ENCODE measurements around the gene GNLY. TPM values are rescaled to one million over a fixed set of nuclear protein-coding genes. Genes with fewer than 3 reads are reported as not detected.
A peak's percentile ranks its signal among the peaks of the same experiment; 100 is the strongest.

The GNLY gene
- total RNA-seq, 4 donors from 2014 or later, result 1.7 to 15.3 (median 10.5) TPM; not detected in 1

DNA sequence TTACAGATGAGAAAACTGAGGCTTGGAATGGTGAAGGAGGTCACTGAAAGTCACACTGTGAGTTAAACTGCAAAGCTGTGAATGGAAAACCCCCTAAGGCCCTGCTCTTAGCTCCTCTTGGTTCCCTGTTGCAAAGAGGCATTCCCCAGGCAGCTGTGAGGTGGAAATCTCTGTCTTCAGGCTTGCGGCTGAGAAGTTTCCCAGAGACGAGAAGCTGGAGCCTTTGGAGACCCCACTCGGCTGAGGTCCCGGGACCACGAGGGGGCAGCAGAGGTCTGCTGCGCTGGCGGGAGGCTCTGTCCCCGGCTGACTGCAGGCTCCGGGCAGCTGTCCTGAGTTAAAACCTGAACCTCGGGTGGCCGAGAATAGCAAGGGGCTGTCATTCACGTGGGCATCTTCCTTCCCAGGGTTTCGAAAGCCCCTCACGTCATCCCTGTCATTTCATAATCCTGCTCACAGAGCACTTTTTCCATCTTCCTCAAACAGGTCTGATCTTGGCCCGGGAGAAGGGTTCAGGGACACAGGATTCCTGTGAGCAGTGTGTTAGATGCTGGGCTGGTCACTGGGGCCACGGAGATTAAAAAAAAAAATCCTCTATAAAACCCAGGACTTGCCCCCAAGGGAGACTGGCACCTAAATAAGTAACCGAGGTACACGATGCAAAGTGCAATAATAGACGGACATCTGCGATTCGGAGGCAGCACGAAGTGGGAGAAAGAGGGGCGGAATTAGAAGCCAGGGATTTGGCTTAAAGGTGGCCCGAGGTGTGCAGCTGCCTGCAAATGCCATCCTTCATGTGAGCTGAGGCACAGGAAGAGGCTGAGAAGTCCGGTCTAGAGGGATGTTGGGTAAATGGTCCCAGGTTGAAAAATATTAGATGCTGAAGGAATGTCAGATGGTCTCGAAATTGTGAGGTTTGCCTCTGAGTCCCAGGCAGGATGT lies 35.0 kb downstream of the GNLY start:
- Histone ChIP-seq H3K27me3 (no peaks in the 10 kb centered on the region), H3K9me3 (no peaks in the 10 kb centered on the region), H3K36me3 (no peaks in the 10 kb centered on the region), H3K27ac (peak overlapping the region in 1 of 4 donors; percentile 14), H3K4me3 (no peak overlapping the region), H3K4me1 (peaks cover 0 to 6% (median 3%) of the 10 kb centered on the region in 4 donors)
- TF ChIP-seq, protein P1, sequence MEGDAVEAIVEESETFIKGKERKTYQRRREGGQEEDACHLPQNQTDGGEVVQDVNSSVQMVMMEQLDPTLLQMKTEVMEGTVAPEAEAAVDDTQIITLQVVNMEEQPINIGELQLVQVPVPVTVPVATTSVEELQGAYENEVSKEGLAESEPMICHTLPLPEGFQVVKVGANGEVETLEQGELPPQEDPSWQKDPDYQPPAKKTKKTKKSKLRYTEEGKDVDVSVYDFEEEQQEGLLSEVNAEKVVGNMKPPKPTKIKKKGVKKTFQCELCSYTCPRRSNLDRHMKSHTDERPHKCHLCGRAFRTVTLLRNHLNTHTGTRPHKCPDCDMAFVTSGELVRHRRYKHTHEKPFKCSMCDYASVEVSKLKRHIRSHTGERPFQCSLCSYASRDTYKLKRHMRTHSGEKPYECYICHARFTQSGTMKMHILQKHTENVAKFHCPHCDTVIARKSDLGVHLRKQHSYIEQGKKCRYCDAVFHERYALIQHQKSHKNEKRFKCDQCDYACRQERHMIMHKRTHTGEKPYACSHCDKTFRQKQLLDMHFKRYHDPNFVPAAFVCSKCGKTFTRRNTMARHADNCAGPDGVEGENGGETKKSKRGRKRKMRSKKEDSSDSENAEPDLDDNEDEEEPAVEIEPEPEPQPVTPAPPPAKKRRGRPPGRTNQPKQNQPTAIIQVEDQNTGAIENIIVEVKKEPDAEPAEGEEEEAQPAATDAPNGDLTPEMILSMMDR (IDR thresholded peaks at IDR 0.05), result peak; percentile 71 to 94 (median 80)
- TF ChIP-seq POLR2A (IDR thresholded peaks at IDR 0.05), result no peak
- peak; percentile 73 to 92 (median 84) for DNase-seq

DNA sequence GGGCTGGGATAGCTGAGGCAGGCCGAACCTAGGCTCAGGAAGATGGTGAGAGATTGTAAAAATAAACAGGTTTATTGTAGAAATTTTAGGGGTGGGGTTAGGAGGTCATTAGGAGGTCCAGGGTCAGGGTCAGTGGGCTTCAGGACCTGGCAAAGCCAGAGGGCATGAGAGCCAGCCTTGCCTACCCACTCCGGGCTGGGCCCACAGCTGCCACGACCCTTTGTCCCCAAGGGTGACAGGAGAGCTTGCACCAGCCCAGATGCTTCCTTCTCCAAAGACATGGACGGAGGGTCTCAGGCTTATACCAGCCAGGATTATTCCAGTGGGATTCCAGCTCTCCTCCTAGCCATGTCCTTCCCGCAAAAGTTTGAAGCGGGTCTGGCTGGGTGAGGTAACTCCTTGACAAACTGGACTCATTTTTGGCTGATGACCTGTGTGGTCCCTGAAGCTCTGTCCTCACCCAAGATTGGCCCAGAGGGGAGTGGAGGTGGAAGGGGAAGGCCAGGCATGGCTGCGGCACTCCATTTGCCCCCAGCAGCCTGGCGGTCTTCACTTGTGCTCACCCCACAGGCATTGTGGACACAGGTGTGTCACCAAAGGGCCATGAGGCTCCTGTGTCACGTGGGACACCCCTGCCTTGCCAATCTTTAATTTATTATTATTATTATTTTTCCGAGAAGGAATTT lies 35.8 kb downstream of the GNLY start:
- Histone ChIP-seq H3K27ac (no peak overlapping the region), H3K27me3 (no peaks in the 10 kb centered on the region), H3K4me3 (no peak overlapping the region), H3K9me3 (no peaks in the 10 kb centered on the region), H3K36me3 (no peaks in the 10 kb centered on the region), H3K4me1 (peaks cover 0 to 6% (median 3%) of the 10 kb centered on the region in 4 donors)
- peak in 1 of 3 donors; percentile 44 for DNase-seq
- TF ChIP-seq, protein P1 (IDR thresholded peaks at IDR 0.05), result no peak
- no peak for TF ChIP-seq POLR2A (IDR thresholded peaks at IDR 0.05)

DNA sequence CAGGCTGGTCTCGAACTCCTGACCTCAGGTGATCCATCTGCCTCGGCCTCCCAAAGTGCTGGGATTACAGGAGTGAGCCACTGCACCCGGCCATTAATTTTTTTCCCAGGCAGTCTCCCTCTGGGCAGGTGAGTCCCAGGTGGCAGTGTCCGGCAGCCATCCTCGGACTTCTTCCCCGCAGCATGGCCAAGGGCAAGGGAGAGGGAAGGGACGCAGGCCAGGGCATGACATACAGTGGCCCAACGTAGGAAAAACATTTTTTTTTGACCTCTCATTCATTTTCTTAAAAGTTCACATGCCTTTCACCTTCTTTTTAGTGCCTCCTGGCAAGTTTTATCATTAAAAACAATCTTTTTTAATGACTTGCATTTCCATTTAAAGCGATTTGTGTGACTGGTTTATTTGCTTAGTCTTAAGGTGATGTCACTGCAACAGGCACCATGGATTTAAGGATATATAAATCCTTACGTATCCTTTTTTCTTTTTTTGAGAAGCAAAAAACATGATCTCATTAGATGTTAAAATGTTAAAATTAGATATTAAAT lies 36.6 kb downstream of the GNLY start:
- DNase-seq, result no peak
- H3K36me3 ChIP-seq, result no peaks in the 10 kb centered on the region
- no peak overlapping the region for H3K4me3 ChIP-seq
- peaks cover 0 to 6% (median 3%) of the 10 kb centered on the region in 4 donors for H3K4me1 ChIP-seq
- TF ChIP-seq, protein P1 (IDR thresholded peaks at IDR 0.05), result no peak
- TF ChIP-seq POLR2A (IDR thresholded peaks at IDR 0.05), result no peak
- no peak overlapping the region for H3K27ac ChIP-seq
- H3K9me3 ChIP-seq, result no peaks in the 10 kb centered on the region
- no peaks in the 10 kb centered on the region for H3K27me3 ChIP-seq

DNA sequence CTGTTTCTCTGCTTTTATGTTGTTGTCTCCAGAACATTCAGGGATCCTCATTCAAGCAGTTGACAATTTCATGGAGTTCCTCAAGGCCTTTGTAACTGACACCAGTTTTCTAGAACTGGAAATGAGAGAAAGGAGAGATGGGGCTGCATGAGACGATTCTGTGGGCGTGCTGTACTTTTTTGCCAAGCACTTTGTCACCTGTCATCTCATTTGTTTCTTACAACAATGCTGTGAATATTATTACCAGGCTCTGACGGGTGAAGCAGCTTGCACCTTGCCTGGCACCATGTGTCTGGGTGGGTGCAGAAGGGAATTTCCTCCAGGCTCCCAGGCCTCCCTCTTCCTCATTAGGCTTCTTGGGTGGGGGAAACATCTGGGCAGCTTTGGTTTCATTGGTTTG lies 37.4 kb downstream of the GNLY start:
- TF ChIP-seq POLR2A (IDR thresholded peaks at IDR 0.05), result no peak
- TF ChIP-seq, protein P1 (IDR thresholded peaks at IDR 0.05), result no peak
- no peaks in the 10 kb centered on the region for H3K27me3 ChIP-seq
- no peak for DNase-seq

GRCh38 chr2:85732467-85733120 lies 38.4 kb downstream of the GNLY start:
- Histone ChIP-seq H3K4me3 (no peak overlapping the region), H3K4me1 (peaks cover 0 to 6% (median 3%) of the 10 kb centered on the region in 4 donors), H3K9me3 (no peaks in the 10 kb centered on the region), H3K27me3 (no peaks in the 10 kb centered on the region), H3K27ac (no peak overlapping the region), H3K36me3 (no peaks in the 10 kb centered on the region)
- TF ChIP-seq, protein P1 (IDR thresholded peaks at IDR 0.05), result no peak
- no peak for TF ChIP-seq POLR2A (IDR thresholded peaks at IDR 0.05)
- no peak for DNase-seq

More for the DNA sequence above, 37.4 kb downstream of the GNLY start:
- no peak overlapping the region for H3K27ac ChIP-seq
- H3K4me3 ChIP-seq, result no peak overlapping the region
- no peaks in the 10 kb centered on the region for H3K36me3 ChIP-seq
- peaks cover 0 to 6% (median 3%) of the 10 kb centered on the region in 4 donors for H3K4me1 ChIP-seq
- no peaks in the 10 kb centered on the region for H3K9me3 ChIP-seq

Data from Peyer's patch (tissue), 4 donors.